ENCODE results near the gene ATP8A1.
"Not testable (repeated sequence)": the region's sequence is repeated elsewhere in the genome, so short reads cannot be mapped to it uniquely, and the experiment has no call there.

The ATP8A1 gene

GRCh38 chr4:42410446-42410845, 246.5 kb downstream of the ATP8A1 start:
- DNase-seq (ENCODE audit: low read depth): no peak

GRCh38 chr4:42404001-42404400, 252.9 kb downstream of the ATP8A1 start:
- no peak for DNase-seq (ENCODE audit: low read depth)

- no peak for DNase-seq (ENCODE audit: low read depth)
Measured at GRCh38 chr4:42401171-42401570, 255.7 kb downstream of the ATP8A1 start.

- DNase-seq (ENCODE audit: low read depth): no peak
Measured at GRCh38 chr4:42399393-42399792, 257.5 kb downstream of the ATP8A1 start.

GRCh38 chr4:42398871-42399331, 258.0 kb downstream of the ATP8A1 start:
- DNase-seq (ENCODE audit: low read depth): no peak

GRCh38 chr4:42398171-42398870, 258.6 kb downstream of the ATP8A1 start:
- DNase-seq (ENCODE audit: low read depth): no peak

GRCh38 chr4:42397635-42398170, 259.2 kb downstream of the ATP8A1 start:
- no peak for DNase-seq (ENCODE audit: low read depth)

- DNase-seq (ENCODE audit: low read depth): no peak
Measured at GRCh38 chr4:42396752-42397634, 259.9 kb downstream of the ATP8A1 start, which contains the start of gene SHISA3. SHISA3 (plus strand) TSS chr4:42397488; CDS start chr4:42398057, 569 bp downstream.

- DNase-seq (ENCODE audit: low read depth): no peak
Measured at GRCh38 chr4:42396361-42396751, 260.5 kb downstream of the ATP8A1 start.

GRCh38 chr4:42395595-42395994, 261.3 kb downstream of the ATP8A1 start:
- no peak for DNase-seq (ENCODE audit: low read depth)

GRCh38 chr4:42392436-42392835, 264.5 kb downstream of the ATP8A1 start:
- no peak for DNase-seq (ENCODE audit: low read depth)

GRCh38 chr4:42391981-42392380, 264.9 kb downstream of the ATP8A1 start:
- DNase-seq (ENCODE audit: low read depth): no peak

- no peak for DNase-seq (ENCODE audit: low read depth)
Measured at GRCh38 chr4:42391355-42391664, 265.6 kb downstream of the ATP8A1 start.

- no peak for DNase-seq (ENCODE audit: low read depth)
Measured at GRCh38 chr4:42390622-42391354, 266.1 kb downstream of the ATP8A1 start.

GRCh38 chr4:42385516-42385915, 271.4 kb downstream of the ATP8A1 start:
- DNase-seq (ENCODE audit: low read depth): no peak

- DNase-seq (ENCODE audit: low read depth): no peak
Measured at GRCh38 chr4:42381666-42382065, 275.2 kb downstream of the ATP8A1 start.

GRCh38 chr4:42377497-42377896, 279.4 kb downstream of the ATP8A1 start:
- DNase-seq (ENCODE audit: low read depth): no peak

- not testable (repeated sequence) for DNase-seq (ENCODE audit: low read depth)
Measured at GRCh38 chr4:42372303-42372702, 284.6 kb downstream of the ATP8A1 start.

- DNase-seq (ENCODE audit: low read depth): no peak
Measured at GRCh38 chr4:42371305-42372252, 285.3 kb downstream of the ATP8A1 start.

GRCh38 chr4:42369489-42369888, 287.4 kb downstream of the ATP8A1 start:
- DNase-seq (ENCODE audit: low read depth): no peak

GRCh38 chr4:42366959-42367358, 289.9 kb downstream of the ATP8A1 start:
- no peak for DNase-seq (ENCODE audit: low read depth)

Measured in GM04503 (cell line).